HG03575 (cell line): ENCODE results near the gene ZNF835.
"Not testable (repeated sequence)": the region's sequence is repeated elsewhere in the genome, so short reads cannot be mapped to it uniquely, and the experiment has no call there.

Experiments used
- ATAC-seq: cut with Tn5 transposase; IDR thresholded peaks from one replicate; pipeline ENCODE4 v1.9.1; 2021; ENCODE audit not compliant: unreplicated experiment, insufficient number of reproducible peaks, low FRiP score; ENCODE audit errors: extremely low read depth

ZNF835 gene

GRCh38 chr19:56671613-56671994, at the start of gene ZNF835:
TSS of gene ZNF835 (minus strand) at chr19:56671757. CDS start at chr19:56665198, 6,559 bp downstream.
- ATAC-seq, result no peak

- ATAC-seq, result no peak
Observed at GRCh38 chr19:56720281-56720680, 48.7 kb upstream of the ZNF835 start.

DNA sequence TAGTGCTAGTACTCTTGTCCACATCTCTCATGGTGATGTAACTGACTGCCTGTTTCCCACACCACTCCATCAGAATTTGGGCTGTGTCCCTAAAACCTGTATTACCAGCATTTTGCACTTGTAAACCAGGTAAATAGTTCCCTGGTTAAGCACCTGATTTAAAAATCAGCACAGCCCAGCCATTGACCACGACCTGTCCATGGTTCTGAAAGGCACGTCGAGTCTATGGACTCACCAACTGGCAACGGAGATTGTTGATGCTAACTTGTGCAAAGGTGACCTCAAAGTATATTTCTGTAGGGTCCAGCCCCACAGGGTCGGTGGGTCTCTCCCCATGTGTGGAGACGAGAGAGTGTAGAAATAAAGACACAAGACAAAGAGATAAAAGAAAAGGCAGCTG, 46.7 kb upstream of the ZNF835 start:
- no peak for ATAC-seq

DNA sequence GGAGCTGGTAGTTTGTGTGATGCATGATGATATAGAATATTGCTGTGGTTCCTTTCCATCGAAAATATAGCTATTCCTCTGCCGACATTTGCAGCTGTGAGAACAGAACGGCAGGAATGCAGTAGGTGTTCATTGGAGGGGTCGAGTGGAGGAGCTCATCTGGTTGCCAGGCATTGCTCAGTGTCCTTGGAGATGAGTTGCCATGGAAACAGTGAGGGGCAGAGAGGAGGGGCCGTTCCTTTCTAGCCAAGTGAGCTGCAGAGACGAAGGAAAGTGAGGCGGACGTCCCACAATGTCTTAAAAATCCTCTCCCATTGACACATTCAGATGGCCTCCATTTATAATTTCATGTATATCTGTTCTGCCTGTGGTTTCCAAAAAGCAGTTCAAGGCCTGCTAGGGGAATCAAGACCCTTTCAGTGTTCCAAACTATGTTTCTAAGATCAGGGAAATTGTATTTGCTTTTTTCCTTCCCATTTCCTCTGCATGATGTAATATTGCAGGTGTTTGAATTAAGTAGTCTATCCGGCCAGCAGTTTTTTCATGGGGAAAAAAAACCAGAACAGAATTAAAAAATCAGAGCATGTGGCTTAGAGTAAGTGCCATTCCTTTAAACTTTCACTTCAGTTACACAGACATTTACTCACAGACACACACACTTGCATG, 41.2 kb upstream of the ZNF835 start:
- no peak for ATAC-seq

GRCh38 chr19:56710437-56710836, 38.9 kb upstream of the ZNF835 start:
- ATAC-seq, result no peak

DNA sequence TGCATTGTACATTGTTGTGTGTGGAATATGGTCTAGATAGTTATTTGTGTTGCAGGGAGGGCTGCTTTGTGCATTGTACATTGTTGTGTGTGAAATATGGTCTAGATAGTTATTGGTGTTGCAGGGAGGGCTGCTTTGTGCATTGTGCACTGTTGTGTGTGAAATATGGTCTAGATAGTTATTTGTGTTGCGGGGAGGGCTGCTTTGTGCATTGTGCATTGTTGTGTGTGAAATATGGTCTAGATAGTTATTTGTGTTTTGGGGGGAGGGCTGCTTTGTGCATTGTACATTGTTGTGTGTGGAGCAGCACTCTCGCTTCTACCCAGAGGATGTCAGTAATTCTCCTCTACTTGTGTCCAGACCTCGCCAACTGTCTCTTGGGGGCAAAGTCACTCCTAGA, 36.3 kb upstream of the ZNF835 start:
- ATAC-seq, result no peak

DNA sequence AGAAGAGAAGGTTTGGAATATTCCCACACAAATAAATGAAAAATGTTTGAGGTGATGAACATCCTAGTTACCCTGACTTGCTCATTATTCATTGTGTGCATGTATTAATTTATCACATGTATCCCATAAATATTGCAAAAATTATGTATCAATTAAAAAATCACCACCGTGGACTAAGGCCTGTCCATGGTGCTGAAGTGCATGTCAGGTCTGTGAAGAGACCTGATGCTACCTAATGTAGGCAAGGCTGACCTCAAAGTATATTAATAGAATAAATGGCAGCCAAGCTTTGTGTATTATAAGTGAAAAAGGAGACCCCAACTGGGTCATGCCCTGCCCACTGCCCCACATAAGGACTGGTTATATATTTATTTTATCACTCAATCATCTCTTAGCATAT, 34.4 kb upstream of the ZNF835 start:
- no peak for ATAC-seq

DNA sequence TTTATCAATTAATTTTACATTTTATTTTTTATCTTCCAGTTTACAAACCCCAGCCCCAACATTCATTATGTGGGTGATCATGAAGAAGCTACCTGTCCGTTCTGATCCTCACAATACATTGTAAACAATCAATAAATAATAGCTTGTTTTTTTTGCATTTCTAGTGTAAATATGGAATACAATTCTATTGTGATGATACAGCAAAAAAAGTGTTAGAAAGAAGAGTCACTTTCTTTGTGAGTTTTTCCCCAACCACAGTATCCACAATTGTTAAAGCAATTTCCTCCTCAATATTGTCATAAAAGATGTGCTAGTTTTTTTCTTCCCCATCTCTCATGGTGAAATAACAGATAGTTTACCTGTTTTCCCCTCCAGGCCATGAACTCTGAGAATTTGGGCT, 30.3 kb upstream of the ZNF835 start:
- ATAC-seq, result no peak

DNA sequence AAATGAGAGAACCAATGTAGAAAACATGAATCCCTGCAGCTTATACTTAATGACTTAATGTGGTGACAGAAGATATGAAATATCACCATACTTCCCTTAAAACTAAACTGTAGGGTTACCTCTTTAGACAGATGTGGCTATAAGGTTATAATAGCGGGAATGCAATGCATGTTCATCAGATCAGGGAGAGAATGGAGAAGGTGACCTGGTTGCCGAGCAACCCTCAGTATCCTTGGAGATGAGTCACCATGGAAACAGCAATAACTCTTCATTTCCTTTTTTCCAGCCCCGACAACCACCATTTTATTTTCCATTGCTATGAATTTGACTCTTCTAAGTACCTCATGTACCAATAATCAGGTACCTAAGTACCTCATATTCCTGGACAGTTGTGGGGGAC, 28.0 kb upstream of the ZNF835 start:
- no peak for ATAC-seq

- no peak for ATAC-seq
Observed at GRCh38 chr19:56692206-56692895, 20.8 kb upstream of the ZNF835 start.

- no peak for ATAC-seq
Observed at GRCh38 chr19:56690670-56691069, 19.1 kb upstream of the ZNF835 start.

DNA sequence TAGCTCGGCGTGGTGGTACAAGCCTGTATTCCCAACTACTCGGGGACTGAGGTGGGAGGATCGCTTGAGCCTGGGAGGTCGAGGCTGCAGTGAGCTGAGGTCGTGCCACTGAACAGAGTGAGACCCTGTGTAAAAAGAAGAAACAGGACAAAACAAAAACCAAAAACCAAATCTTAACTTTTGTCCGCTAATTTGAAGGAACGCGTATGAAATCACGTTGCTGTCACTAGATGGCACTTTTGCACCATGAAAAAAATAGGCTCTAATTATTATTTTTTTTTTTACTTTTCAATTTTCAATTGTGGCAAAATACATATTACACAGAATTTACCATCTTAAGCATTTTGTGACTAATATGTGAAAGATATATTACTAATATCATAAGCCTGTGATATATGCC, 17.6 kb upstream of the ZNF835 start:
- no peak for ATAC-seq

DNA sequence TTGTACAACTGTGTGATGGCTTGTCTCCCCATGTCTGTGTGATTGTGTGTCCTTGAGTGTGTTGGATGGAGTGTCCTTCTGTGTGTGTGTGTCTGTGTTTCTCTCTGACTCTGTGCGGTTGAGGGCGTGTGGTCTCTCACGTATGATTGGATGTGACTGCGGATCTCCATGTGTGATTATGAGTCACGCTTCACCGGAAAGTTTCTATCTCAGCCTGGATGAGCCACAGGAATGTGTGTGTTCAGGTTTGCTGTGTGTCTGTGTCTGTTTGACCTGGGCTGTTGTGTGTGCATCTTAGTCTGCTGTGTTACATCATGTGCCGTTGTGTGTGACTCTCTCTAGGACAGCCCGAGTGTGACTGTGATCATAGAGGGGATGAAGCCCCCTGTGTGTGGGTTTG, 15.5 kb upstream of the ZNF835 start:
- no peak for ATAC-seq

DNA sequence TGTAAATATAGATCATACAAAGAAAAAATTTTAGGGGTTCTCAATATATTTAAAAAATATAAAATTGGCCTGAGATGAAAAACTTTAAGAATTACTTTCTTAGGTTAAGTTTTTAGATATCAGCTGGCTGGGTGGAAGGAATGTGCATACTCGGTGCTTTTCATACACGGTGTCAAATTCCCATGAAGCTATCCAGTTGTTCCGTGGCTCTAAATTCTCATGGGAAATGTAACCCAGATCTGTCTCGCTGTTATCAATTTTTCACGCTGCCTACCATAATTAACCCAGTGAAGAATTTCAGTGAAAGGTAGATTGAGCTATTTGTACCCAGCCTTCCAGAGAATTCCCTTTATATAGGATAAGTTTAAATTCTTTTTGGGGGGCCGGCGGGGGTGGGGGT, 11.6 kb upstream of the ZNF835 start:
- no peak for ATAC-seq

DNA sequence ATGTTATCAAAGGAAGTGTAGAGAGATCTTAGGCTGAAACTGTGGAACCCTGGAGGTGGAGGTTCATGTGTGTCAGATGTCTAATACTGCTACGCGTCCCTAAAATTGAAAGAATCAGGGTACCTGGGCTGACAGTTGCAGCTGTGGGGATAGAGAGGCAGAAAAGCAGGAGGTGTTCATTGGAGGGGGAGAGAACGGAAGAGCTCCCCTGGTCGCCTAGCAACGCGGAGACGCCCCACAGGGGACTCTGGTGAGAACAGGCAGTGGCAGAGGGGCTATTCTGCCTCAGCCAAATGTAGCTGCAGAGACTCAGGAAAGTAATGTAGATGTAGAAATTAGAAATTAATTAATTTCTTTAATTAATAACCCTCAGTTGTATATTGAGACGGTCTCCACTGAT, 10.1 kb upstream of the ZNF835 start:
- no peak for ATAC-seq

DNA sequence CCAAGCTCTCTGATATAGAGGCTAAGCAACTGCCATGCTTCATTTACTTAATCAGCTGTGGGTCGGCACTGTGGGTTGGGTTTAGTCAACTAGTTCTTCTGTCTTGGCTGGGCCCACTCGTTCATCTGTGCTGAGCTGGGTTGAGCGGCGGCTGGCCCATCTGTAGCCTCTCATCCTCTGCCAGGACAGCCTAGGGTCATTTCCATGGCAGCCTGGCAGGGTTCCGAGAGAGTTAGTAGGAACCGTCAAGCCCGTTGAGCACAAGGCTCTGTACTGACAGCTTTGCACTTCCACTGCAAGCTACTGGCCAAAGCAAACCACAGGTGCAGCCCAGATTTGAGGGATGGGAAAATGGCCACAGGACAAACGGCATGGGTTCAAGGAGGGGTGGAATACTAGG, 6.6 kb upstream of the ZNF835 start:
- no peak for ATAC-seq

- not testable (repeated sequence) for ATAC-seq
Observed at GRCh38 chr19:56672610-56673009, 1.1 kb upstream of the ZNF835 start.

- ATAC-seq, result no peak
Observed at GRCh38 chr19:56670961-56671612, 470 bp downstream of the ZNF835 start.

- no peak for ATAC-seq
Observed at GRCh38 chr19:56670401-56670960, 1.1 kb downstream of the ZNF835 start.

- no peak for ATAC-seq
Observed at GRCh38 chr19:56668676-56669075, 2.9 kb downstream of the ZNF835 start.
